ENCODE results near the gene KRT75. TPM values are rescaled to one million over a fixed set of nuclear protein-coding genes. Genes with fewer than 3 reads are reported as not detected.

Gene KRT75
- total and polyA plus RNA-seq, 2 of the 4 experiments (the other 2 are of a cell fraction): not detected

DNA sequence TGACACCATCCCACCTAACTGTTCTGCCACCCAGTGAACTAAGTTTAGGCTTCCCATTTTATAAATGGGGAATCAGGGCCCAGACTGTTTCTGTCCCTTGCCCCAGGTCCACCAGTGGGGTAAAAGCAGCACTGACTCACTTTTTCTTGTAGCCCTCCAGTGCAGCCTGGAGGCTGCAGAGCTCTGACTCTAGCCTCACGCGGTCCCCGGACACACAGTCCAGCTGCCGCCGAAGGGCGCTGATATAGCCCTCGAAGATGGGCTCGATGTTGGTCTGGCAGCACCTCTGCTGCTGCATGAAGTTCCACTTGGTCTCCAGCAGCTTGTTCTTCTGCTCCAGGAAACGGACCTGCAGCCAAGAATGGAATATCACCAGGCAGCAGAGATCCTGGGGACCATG is 30.6 kb downstream of the KRT75 start:
- Histone ChIP-seq H3K9me3 (ENCODE audit: control insufficient read depth, insufficient read depth, low read length) (no peaks in the 10 kb centered on the region), H3K14ac (replicated peaks; ENCODE audit: low read depth, low read length) (no peak overlapping the region), H2BK5ac (ENCODE audit: low read depth, low read length, poor library complexity, severe bottlenecking) (no peak overlapping the region), H4K5ac (ENCODE audit: low read depth, low read length) (no peak overlapping the region), H3K23ac (ENCODE audit: low read depth, low read length) (no peak overlapping the region), H2BK120ac (ENCODE audit: low read depth, low read length) (no peak overlapping the region), H3K9ac (ENCODE audit: low read depth, low read length) (no peak overlapping the region), H3K27me3 (ENCODE audit: control insufficient read depth, insufficient read depth, low read length) (peaks cover 51% of the 10 kb centered on the region), H3K4me2 (ENCODE audit: low read depth, low read length) (no peak overlapping the region), H3K56ac (ENCODE audit: extremely low read depth, insufficient read depth, low read length) (no peak overlapping the region), H3K36me3 (ENCODE audit: control insufficient read depth, insufficient read depth, low read length) (no peaks in the 10 kb centered on the region), H3K4me3 (ENCODE audit: insufficient read depth, low read depth, low read length) (no peak overlapping the region), H3K9me1 (ENCODE audit: insufficient read depth, low read length) (no peaks in the 10 kb centered on the region), H3K18ac (ENCODE audit: low read depth, low read length) (no peak overlapping the region), H3K4me1 (ENCODE audit: control insufficient read depth, insufficient read depth, low read length) (no peaks in the 10 kb centered on the region), H2BK15ac (ENCODE audit: low read depth, low read length) (no peak overlapping the region), H2AFZ (replicated peaks; ENCODE audit: low read length, poor library complexity) (no peak overlapping the region), H4K8ac (ENCODE audit: low read depth in 2 of 2, low read length in 2 of 2) (no peak overlapping the region), H2AK9ac (replicated peaks; ENCODE audit: low read depth, low read length, poor library complexity) (no peak overlapping the region), H3K27ac (ENCODE audit: insufficient read depth, low read length) (no peak overlapping the region), H2BK20ac (ENCODE audit: low read depth, low read length) (no peak overlapping the region), H3K79me1 (ENCODE audit: low read depth in 1 of 2, low read length in 2 of 2) (no peaks in the 10 kb centered on the region), H2AK5ac (ENCODE audit: low read depth, low read length) (no peak overlapping the region), H3K4ac (ENCODE audit: low read depth, low read length) (no peak overlapping the region), H4K91ac (ENCODE audit: insufficient read depth, low read depth, low read length) (no peak overlapping the region), H4K20me1 (ENCODE audit: insufficient read depth, low read length) (no peaks in the 10 kb centered on the region)
- no peak for ATAC-seq (ENCODE audit: low read depth)
- in situ Hi-C loops (cut with MboI; ENCODE audit: low sequenced_read_pairs): no loop called here
- dilution Hi-C loops (cut with HindIII; ENCODE audit: low sequenced_read_pairs, unreplicated experiment): no loop called here
- ChIA-PET POLR2A (ENCODE audit: unreplicated experiment) (no interaction called here), CTCF (no interaction called here)
- no peak for TF ChIP-seq RFX5 (IDR thresholded peaks at IDR 0.05; ENCODE audit: low read depth, low read length)
- no peak for TF ChIP-seq FOS (IDR thresholded peaks at IDR 0.05; ENCODE audit: low read depth, low read length)
- TF ChIP-seq MAFK (IDR thresholded peaks at IDR 0.05; ENCODE audit: low read depth, low read length): no peak
- no peak for TF ChIP-seq CHD1 (IDR thresholded peaks at IDR 0.05; ENCODE audit: low read depth, low read length)
- TF ChIP-seq SMC3 (IDR thresholded peaks at IDR 0.05; ENCODE audit: low read depth, low read length): no peak
- no peak for TF ChIP-seq CEBPB (IDR thresholded peaks at IDR 0.05; ENCODE audit: low read depth, low read length)
- TF ChIP-seq RCOR1 (IDR thresholded peaks at IDR 0.05; ENCODE audit: insufficient replicate concordance, low read length): no peak
- no peak for TF ChIP-seq NFE2L2 (IDR thresholded peaks at IDR 0.05; ENCODE audit: low read depth, low read length)
- TF ChIP-seq MAZ (IDR thresholded peaks at IDR 0.05; ENCODE audit: borderline replicate concordance, low read depth, low read length): no peak
- TF ChIP-seq, protein P1, sequence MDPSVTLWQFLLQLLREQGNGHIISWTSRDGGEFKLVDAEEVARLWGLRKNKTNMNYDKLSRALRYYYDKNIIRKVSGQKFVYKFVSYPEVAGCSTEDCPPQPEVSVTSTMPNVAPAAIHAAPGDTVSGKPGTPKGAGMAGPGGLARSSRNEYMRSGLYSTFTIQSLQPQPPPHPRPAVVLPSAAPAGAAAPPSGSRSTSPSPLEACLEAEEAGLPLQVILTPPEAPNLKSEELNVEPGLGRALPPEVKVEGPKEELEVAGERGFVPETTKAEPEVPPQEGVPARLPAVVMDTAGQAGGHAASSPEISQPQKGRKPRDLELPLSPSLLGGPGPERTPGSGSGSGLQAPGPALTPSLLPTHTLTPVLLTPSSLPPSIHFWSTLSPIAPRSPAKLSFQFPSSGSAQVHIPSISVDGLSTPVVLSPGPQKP (IDR thresholded peaks at IDR 0.05; ENCODE audit: borderline replicate concordance, low read depth, low read length): no peak
- no peak for TF ChIP-seq RAD21 (IDR thresholded peaks at IDR 0.05; ENCODE audit: low read length)
- TF ChIP-seq, protein P2, sequence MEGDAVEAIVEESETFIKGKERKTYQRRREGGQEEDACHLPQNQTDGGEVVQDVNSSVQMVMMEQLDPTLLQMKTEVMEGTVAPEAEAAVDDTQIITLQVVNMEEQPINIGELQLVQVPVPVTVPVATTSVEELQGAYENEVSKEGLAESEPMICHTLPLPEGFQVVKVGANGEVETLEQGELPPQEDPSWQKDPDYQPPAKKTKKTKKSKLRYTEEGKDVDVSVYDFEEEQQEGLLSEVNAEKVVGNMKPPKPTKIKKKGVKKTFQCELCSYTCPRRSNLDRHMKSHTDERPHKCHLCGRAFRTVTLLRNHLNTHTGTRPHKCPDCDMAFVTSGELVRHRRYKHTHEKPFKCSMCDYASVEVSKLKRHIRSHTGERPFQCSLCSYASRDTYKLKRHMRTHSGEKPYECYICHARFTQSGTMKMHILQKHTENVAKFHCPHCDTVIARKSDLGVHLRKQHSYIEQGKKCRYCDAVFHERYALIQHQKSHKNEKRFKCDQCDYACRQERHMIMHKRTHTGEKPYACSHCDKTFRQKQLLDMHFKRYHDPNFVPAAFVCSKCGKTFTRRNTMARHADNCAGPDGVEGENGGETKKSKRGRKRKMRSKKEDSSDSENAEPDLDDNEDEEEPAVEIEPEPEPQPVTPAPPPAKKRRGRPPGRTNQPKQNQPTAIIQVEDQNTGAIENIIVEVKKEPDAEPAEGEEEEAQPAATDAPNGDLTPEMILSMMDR (conservative IDR thresholded peaks at IDR 0.05; ENCODE audit: low read depth, low read length): no peak
- TF ChIP-seq, protein P3, sequence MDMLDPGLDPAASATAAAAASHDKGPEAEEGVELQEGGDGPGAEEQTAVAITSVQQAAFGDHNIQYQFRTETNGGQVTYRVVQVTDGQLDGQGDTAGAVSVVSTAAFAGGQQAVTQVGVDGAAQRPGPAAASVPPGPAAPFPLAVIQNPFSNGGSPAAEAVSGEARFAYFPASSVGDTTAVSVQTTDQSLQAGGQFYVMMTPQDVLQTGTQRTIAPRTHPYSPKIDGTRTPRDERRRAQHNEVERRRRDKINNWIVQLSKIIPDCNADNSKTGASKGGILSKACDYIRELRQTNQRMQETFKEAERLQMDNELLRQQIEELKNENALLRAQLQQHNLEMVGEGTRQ (IDR thresholded peaks at IDR 0.05; ENCODE audit: low read depth, low read length): no peak
- TF ChIP-seq POLR2A (IDR thresholded peaks at IDR 0.05; ENCODE audit: low read depth, low read length): no peak
- TF ChIP-seq MXI1 (IDR thresholded peaks at IDR 0.05; ENCODE audit: borderline replicate concordance, low read depth, low read length): no peak
- no peak for TF ChIP-seq BHLHE40 (IDR thresholded peaks at IDR 0.05; ENCODE audit: low read depth, low read length)
- DNase-seq: no peak
- 96% methylated on average over 8 of the region's 9 CpGs; no CpG with 5 or more reads in 1 of the 2 experiments for WGBS, 2 experiments (ENCODE audit: extremely low coverage in 2 of 2, insufficient read length in 1 of 2)
- BruUV-seq (replicated peaks): no TSS peak
- intact Hi-C loops (cut with micrococcal nuclease): no loop called here

All from IMR-90 (cell line).